DND-41 (cell line): ENCODE data around the gene ZNF624.
"Not testable (repeated sequence)": the region's sequence is repeated elsewhere in the genome, so short reads cannot be mapped to it uniquely, and the experiment has no call there.

Experiments used
- CTCF ChIP-seq: IDR thresholded peaks from 2 replicates; pipeline ENCODE4 v1.5.1; 2012; ENCODE audit warnings: borderline replicate concordance, low read length, moderate library complexity, mild to moderate bottlenecking; ENCODE audit not compliant: poor library complexity, severe bottlenecking; ENCODE audit errors: extremely low read depth
- EZH2 ChIP-seq: IDR thresholded peaks from 3 replicates; pipeline ENCODE4 v1.6.1; 2012; ENCODE audit warnings: borderline replicate concordance, low read depth, mild to moderate bottlenecking, moderate library complexity, low read length, inconsistent platforms; ENCODE audit not compliant: severe bottlenecking

GRCh38 chr17:16666553-16666906, 12.9 kb upstream of the ZNF624 start:
- TF ChIP-seq CTCF, EZH2: not testable (repeated sequence)
